Left cardiac atrium (tissue), 4 donors: ENCODE data around the gene NPC1L1. TPM values are rescaled to one million over a fixed set of nuclear protein-coding genes. Genes with fewer than 3 reads are reported as not detected.

ENCODE experiments used
- ATAC-seq, 2 donors: fragments of 200-7000 bp; cut with Tn5 transposase; one replicate each; pipeline ENCODE4 v1.9.1; 2020; ENCODE audit warnings: mild to moderate bottlenecking in 2 of 2, moderate library complexity in 2 of 2
- DNase-seq: peaks from one replicate; pipeline ENCODE4 v3.0.0-alpha.2; 2020
- intact Hi-C, 2 donors: fragments of 100-400 bp; cut with DNase I; formaldehyde crosslinking; loops; one replicate each; pipeline versions ENCODE4 v1.14.1 to v1.15.1; 2022 to 2023
- total RNA-seq, 2 donors: library from RNA; stranded (reverse); fragmentation: NEBNext Ultra II Directional; extraction: Animal tissue kit (Norgen Biotek cat#: 25700); gene quantifications; one replicate each; pipeline ENCODE4 v1.2.1, GENCODE V29; 2021
- donor health status: DM: no; HTN: yes; CAD: no.
- donor health status: DM: no; HTN: yes; CAD: no; lungs with severe emphysema.
- donor health status: DM: yes; HTN: yes; CAD: no.
- donor health status: Dilated cardiomyopathy.

The NPC1L1 gene
- total RNA-seq, 2 donors from 2014 or later: 0.09 to 0.10 TPM

DNA sequence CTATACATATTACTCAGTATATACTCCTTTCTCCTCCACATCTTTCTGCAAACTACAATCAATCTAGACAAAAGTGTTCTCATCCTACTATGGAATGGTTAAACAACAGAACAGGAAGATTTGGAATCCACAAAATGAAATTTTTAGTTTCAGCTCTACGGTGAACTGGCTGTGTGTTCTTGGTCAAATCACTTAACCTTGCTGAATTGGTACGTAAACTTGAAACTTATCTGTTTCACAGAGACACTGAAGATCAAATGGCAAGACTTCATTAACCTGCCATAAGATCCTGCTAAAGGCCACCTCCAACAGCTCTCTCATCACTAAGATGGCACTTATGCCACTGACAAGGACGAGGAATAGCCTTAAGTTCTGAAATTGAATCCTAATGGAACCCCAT is 52.2 kb downstream of the NPC1L1 start:
- ATAC-seq: no peak
- DNase-seq: no peak
- intact Hi-C loops: no loop called here

DNA sequence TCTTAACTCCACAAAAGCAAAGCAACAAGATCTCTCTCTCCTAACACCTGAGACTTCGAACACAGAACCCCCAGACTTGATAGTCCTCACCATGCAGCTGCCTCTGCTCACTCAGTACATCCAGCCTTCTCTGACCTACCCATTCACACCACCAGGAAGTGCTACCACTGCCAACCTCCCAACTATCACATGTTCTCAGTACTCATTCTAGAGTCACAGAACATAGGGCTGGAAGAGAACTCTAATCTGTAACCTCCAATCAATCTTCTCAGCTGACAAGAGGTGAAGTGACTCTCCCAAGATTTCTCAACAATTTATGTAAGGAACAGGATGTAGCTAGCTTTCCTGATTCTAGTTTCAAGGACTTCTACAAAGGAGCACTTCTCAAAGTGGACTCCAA is 54.4 kb downstream of the NPC1L1 start:
- intact Hi-C loops: no loop called here
- DNase-seq: no peak

GRCh38 chr7:44486001-44486400 is 55.1 kb downstream of the NPC1L1 start:
- ATAC-seq (no peak), DNase-seq (no peak)
- intact Hi-C loops: no loop called here

More for the DNA sequence above, 54.4 kb downstream of the NPC1L1 start:
- ATAC-seq: peak in 1 of 2 donors; percentile 11

- DNase-seq (no peak), ATAC-seq (peak; percentile 53 to 59)
- intact Hi-C loops: no loop called here
Observed at GRCh38 chr7:44484482-44485313, 56.4 kb downstream of the NPC1L1 start.

DNA sequence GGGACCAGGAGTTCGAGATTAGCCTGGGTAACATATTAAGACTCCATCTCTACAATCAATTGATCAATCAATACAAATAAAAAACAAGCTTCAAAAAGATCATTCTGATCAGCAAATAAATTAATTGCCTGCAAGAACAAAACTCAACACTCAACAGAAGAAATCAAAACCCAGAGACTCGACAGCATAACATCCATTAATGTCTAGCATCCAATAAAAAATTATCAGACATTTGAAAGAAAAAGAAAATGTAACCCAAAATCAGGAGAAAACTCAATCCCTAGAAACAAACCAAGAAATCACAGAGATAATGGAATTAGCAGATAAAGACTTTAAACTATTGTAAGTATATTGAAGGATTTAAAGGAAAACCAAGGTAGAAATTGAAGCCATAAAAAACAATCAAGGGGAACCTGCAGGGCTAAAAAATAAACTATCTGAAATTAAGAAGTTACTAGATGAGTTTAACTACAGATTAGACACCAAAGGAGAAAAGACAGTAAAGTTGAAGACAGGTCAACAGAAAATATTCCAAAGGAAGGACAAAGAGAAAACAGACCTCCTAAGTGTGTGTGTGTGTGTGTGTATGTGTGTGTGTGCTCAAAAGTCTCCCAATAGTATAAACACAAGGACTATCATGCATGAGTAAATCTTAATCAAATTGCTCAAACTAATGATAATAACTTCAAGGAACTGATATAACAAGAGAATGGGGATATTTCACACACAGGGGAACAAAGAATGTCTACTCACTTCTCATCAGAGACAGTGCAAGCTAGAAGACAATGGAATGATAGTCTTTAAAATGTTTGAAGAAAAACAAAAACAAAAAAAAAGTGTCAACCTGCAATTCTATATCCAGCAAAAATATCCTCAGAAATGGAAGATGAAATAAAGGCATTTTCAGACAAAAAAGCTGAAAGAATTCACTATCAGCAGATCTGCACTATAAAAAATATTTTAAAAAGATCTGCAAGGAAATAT is 58.3 kb downstream of the NPC1L1 start:
- intact Hi-C loops: no loop called here

GRCh38 chr7:44477938-44478337 is 63.2 kb downstream of the NPC1L1 start:
- DNase-seq: no peak
- intact Hi-C loops: loop anchor here (5.0 kb wide), 1 partner anchor 236 kb away; no protein-coding TSS in a partner anchor
- ATAC-seq: no peak

More for the DNA sequence above, 58.3 kb downstream of the NPC1L1 start:
- ATAC-seq: no peak
- DNase-seq: no peak

DNA sequence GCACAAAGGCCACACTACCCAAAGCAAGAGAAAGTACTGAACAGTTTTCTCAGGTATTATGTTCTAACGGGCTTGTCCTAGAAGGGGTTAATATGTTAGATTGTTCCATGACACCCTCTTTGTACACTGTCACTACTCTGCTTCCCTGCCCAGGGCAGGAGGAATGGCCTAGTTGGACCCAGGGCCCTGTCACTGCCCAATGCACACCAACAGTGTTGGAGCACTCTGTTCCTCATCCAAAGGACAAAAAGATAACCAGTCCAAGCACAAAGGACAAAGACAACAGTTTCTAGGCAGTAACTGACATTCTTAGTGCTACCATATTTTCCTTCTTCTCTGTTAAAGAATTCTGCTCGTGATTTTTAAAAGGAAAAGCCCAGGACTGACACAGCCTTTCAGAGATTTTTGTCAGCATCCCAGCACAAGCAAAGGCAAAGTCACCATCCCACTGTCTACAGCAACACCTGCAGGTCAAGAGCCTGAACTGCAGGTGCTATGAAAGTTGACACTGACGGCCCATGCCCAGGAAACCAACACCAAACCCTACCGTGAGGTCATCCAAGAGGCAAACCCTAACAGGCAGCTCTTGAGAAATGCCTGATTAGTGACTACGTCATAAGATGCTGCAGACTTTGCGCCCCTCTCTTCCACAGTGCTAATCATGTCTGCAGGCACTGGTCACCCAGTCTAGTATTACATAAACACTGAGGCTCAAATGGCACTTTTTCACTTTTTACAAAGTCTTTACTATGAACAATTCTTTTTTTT is 63.9 kb downstream of the NPC1L1 start:
- intact Hi-C loops: loop anchor here (5.0 kb wide), 1 partner anchor 235 kb away; no protein-coding TSS in a partner anchor
- DNase-seq (peak; percentile 63), ATAC-seq (peak; percentile 89 to 90)

DNA sequence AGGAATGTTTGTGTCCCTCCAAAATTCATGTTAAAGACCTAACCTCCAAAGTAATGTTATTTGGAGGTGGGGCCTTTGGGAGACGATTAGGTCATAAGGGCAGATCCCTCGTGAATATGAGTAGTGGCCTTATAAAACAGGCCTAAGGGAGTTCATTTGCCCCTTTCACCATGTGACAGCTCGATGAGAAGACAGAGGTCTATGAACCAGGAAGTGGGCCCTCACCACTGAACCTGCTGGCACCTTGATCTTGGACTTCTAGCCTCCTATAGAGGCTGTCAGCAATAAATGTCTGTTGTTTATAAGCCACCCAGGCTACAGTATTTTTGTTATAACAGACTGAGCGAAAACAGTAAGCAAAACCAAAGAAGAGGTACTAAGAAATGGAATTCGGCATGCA is 64.8 kb downstream of the NPC1L1 start:
- intact Hi-C loops: loop anchor here (5.0 kb wide), 1 partner anchor 234 kb away; no protein-coding TSS in a partner anchor
- DNase-seq (no peak), ATAC-seq (no peak)

- ATAC-seq: peak in 1 of 2 donors; percentile 25
Observed at GRCh38 chr7:44473295-44473694, 67.8 kb downstream of the NPC1L1 start.

DNA sequence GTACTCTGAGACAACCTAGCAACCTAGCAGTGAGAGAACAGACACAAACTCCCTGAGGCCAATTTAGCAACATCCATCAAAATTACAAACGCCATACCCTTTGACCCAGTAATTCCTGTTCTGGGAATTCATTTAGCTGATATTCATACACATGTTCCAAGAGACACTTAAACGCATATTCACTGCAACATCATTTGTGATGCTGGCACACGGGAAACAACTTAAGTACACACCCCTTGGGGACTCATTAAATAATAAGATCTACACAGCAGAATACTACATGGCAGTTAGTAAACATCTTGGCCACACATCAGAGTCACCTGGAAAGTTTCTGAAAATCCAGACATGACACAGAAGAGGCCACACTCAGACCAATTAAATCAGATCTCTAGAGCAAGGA is 68.3 kb downstream of the NPC1L1 start:
- intact Hi-C loops: no loop called here
- ATAC-seq (no peak), DNase-seq (no peak)

More at GRCh38 chr7:44473295-44473694, 67.8 kb downstream of the NPC1L1 start:
- no peak for DNase-seq
- intact Hi-C loops: no loop called here

DNA sequence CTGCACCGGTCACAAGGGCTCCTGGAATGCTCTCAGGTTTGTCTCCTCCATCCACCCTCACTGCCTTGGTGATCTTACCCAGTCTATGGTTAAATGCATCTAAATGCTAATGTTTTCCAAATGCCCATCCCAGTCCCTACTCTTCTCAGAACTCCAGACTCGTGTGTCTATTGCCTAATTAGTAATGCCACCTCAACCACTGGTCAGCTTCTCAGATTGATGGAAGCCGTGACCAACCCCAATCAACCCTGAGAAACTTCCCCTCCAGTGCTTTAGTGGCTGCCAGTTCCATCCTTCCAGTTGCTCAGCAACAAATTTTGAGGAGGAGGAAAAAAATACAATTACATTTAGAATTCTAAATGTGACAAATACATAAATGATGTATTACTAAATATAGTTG is 69.3 kb downstream of the NPC1L1 start:
- ATAC-seq: no peak
- no peak for DNase-seq
- intact Hi-C loops: no loop called here

DNA sequence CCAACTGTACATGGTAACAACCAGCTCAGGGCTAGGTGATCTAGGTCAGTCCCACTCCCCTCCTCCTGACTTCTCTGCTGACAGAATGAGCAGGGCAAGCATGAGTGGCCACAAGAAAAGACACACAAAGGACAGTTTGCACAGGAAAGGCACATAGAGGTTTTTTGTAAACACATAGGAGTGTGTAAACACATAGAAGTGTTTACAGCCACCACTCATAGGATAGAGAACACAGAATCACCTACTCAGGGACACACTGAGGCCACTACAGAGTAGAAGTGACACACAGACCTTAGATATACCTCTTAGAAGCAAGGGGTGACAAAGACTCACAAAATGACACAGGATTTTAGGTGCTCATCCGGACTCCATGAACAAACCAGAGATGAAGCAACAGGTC is 69.7 kb downstream of the NPC1L1 start:
- DNase-seq: no peak
- no peak for ATAC-seq
- intact Hi-C loops: no loop called here

GRCh38 chr7:44470628-44471245 is 70.4 kb downstream of the NPC1L1 start:
- intact Hi-C loops: no loop called here
- ATAC-seq: no peak

DNA sequence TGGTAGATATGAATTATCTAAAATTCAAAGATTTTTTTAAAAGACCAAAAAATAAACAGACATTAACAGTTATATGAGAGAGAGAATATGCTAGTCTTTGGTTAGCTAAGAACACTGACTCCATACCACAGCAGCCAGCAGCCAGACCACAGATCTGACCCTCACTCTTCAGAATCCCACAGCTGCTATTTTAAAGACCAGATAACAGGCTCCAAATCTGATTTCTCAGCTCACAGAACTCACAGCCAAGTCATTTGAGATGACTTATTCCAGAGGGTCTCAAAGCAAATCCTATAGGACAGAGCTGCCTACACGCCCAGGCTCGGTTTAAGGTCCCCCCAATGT is 71.0 kb downstream of the NPC1L1 start:
- peak in 1 of 2 donors; percentile 9 for ATAC-seq
- intact Hi-C loops: no loop called here
- DNase-seq: no peak

More at GRCh38 chr7:44470628-44471245, 70.4 kb downstream of the NPC1L1 start:
- DNase-seq: no peak

GRCh38 chr7:44469461-44470134 is 71.5 kb downstream of the NPC1L1 start:
- DNase-seq: no peak
- intact Hi-C loops: no loop called here
- no peak for ATAC-seq

DNA sequence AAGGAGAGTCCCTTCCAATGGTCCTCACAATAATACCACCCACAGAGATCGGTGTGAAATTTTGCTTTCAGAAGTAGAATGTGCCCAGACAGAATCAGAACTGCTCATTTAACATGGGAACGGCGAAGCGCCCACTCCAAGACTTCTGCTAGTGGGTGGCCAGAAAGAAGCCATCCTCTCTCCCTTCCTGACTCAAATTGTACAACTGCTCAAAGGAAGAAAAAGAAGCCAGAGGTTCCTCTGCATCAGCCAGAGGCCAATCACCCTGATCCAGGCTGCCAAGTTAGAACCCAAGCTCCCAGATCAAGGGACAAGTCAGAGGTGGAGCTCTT is 73.9 kb downstream of the NPC1L1 start:
- ATAC-seq (no peak), DNase-seq (no peak)
- intact Hi-C loops: no loop called here

DNA sequence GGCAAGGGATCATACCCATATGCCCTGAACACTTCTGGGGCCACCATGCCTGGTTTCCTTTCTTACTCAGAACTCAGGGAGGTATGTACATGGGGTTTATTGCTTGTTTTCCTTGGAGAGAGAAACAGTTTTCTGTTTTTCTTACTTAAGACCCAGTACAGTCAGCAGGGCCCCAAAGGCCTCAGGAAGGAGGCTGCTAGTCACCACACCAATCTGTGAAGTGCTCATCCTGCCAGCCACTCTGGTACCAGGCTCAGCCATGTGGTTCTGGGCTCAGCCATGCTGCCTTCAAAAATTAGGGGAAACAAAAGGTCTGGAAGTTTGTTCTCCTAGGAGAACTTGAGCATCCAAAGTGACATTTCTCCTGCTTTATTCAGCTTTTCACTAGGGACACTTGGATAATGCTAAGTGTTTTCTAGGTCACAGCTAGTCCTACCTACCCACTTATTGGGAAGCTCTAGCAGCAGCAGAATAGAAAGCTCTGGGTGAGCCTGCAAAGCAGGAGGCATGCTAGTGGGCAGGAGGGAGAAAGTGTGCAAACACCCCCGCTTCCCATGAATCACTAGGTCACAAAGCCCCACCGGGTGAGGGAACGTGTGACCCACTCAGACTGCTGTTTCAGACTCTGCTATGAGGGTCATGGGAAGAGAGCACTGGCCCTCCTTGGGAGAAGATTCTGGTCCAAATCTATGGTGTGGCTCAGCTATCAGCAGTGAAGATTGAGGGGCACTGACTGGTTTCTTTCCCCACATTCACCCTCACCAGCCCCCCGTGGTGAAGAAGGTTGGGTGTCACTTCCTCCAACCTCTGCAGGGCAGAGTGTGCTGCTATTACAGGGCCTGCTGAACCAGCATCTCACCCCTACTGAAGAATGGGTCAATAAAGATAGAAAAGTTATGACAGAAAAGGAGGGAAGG is 74.6 kb downstream of the NPC1L1 start:
- DNase-seq: no peak
- no peak for ATAC-seq
- intact Hi-C loops: no loop called here
